NCI-H2196 treated with DMSO at 0.1 percent for 48 hours (cell line): ENCODE results near the gene PIP4K2A.

ENCODE experiments used
- DNase-seq: peaks from one replicate; lab custom pipeline; 2025; ENCODE audit not compliant: unreplicated experiment; lab: John Stamatoyannopoulos, UW

The PIP4K2A gene

GRCh38 chr10:22489975-22490374, 224.4 kb downstream of the PIP4K2A start:
- DNase-seq = no peak

DNA sequence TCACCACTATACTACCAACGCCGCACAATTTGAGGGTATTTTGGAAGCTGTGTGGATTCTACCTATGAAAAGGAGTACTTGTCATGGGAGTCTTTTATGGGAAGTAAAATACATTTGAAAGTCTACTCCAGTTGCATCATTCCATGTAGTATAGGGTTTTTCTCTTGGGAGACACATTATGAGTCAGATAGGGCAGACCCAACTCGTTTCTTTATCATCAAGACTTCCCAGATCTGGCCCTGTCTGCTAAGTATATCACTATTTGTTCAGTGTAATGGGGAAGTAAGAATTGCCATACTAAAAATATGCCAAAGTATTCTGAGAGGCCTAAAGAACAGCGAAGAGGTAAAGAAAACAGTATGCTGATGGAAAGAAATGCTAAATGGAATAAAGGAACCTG, 224.9 kb downstream of the PIP4K2A start:
- DNase-seq = no peak

DNA sequence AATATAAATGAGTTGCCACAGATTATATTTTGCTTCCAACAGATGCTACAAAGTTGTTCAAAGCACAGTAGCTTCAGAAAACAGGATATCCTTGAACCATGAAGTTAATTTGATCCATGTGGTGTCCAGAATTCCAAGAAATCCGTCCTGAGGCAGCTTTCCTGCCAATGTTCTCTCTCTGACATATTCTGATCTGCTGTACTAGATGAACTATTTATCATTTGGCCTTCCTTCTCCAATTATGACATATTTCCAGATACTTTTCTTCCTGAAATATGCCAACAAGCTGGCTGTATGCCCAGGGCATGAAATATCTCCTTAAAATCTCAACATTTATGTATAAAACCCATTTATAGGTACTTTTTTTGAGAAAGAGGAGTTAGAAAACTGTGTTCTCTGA, 227.9 kb downstream of the PIP4K2A start:
- no peak for DNase-seq
